HEK293 (cell line): Measurements from ENCODE around the gene BCLAF1.
A peak's percentile ranks its signal among the peaks of the same experiment; 100 is the strongest.

Experiments used
- CTCF ChIA-PET: fragments of 350-600 bp; formaldehyde crosslinking; extraction: SDS; loops from one replicate; lab custom pipeline; 2021; ENCODE audit warnings: antibody characterized with exemption; lab: Yijun Ruan, JAX
- POLR2A ChIA-PET: fragments of 300-600 bp; formaldehyde crosslinking; extraction: SDS; loops from one replicate; lab custom pipeline; 2020; ENCODE audit warnings: antibody characterized with exemption, inconsistent platforms; lab: Yijun Ruan, JAX
- H3K27ac ChIP-seq: fragments of 200-500 bp; sonication (Bioruptor generic); 2 replicates; pipeline ENCODE4 v1.5.1; 2014; ENCODE audit warnings: low read depth, low read length, control low read depth, inconsistent platforms; ENCODE audit errors: extremely low read depth
- H3K36me3 ChIP-seq, 2 experiments: fragments of 200-500 bp in 1 of 2; sonication (Bioruptor generic) in 1 of 2; 1 replicate in 1 of 2; 2 replicates in 1 of 2; pipeline ENCODE4 v1.5.1; 2014 to 2017; ENCODE audit warnings: inconsistent platforms in 2 of 2, low read length in 2 of 2; ENCODE audit not compliant: control insufficient read depth in 2 of 2, insufficient read depth in 1 of 2
- H3K4me1 ChIP-seq: fragments of 200-500 bp; sonication (Bioruptor generic); 2 replicates; pipeline ENCODE4 v1.5.1; 2014; ENCODE audit warnings: mild to moderate bottlenecking, low read length, inconsistent platforms; ENCODE audit not compliant: control insufficient read depth, insufficient read depth
- H3K4me3 ChIP-seq: 2 replicates; pipeline ENCODE4 v1.5.1; 2011; ENCODE audit warnings: low read depth, mild to moderate bottlenecking, control low read depth, low read length, moderate library complexity
- H3K9me3 ChIP-seq: fragments of 200-500 bp; sonication (Bioruptor generic); 2 replicates; pipeline ENCODE4 v1.5.1; 2014; ENCODE audit warnings: low read depth, low read length, inconsistent platforms; ENCODE audit not compliant: control insufficient read depth, insufficient read depth
- EGR2 ChIP-seq: fragments of 450-650 bp; formaldehyde crosslinking; IDR thresholded peaks from 2 replicates; pipeline ENCODE4 v1.5.1; 2016; ENCODE audit warnings: low read depth, missing biosample characterization, missing genetic modification characterization
- PRDM10 ChIP-seq: fragments of 450-650 bp; formaldehyde crosslinking; IDR thresholded peaks from 2 replicates; pipeline ENCODE4 v1.5.1; 2016; ENCODE audit warnings: missing biosample characterization, missing genetic modification characterization
- YY1 ChIP-seq: fragments of 450-650 bp; formaldehyde crosslinking; IDR thresholded peaks from 2 replicates; pipeline ENCODE4 v1.5.1; 2018; ENCODE audit warnings: missing biosample characterization, missing genetic modification characterization
- ZBTB17 ChIP-seq: fragments of 450-650 bp; formaldehyde crosslinking; IDR thresholded peaks from 2 replicates; pipeline ENCODE4 v1.5.1; 2016; ENCODE audit warnings: missing biosample characterization, missing genetic modification characterization
- ZBTB21 ChIP-seq: fragments of 450-650 bp; formaldehyde crosslinking; IDR thresholded peaks from 2 replicates; pipeline ENCODE4 v1.5.1; 2017; ENCODE audit warnings: missing biosample characterization, missing genetic modification characterization
- ZBTB7A ChIP-seq: fragments of 450-650 bp; formaldehyde crosslinking; IDR thresholded peaks from 2 replicates; pipeline ENCODE4 v1.5.1; 2016; ENCODE audit warnings: low read depth, missing biosample characterization, missing genetic modification characterization
- ZNF221 ChIP-seq: fragments of 450-650 bp; formaldehyde crosslinking; IDR thresholded peaks from 2 replicates; pipeline ENCODE4 v1.5.1; 2017; ENCODE audit warnings: missing biosample characterization, missing genetic modification characterization, borderline replicate concordance
- ZNF248 ChIP-seq: fragments of 450-650 bp; formaldehyde crosslinking; IDR thresholded peaks from 2 replicates; pipeline ENCODE4 v1.5.1; 2017; ENCODE audit warnings: missing biosample characterization, missing genetic modification characterization
- ZNF391 ChIP-seq: fragments of 450-650 bp; formaldehyde crosslinking; IDR thresholded peaks from 2 replicates; pipeline ENCODE4 v1.5.1; 2016; ENCODE audit warnings: low read depth, missing biosample characterization, missing genetic modification characterization, borderline replicate concordance
- ZNF398 ChIP-seq: fragments of 450-650 bp; formaldehyde crosslinking; IDR thresholded peaks from 2 replicates; pipeline ENCODE4 v1.5.1; 2017; ENCODE audit warnings: missing biosample characterization, missing genetic modification characterization
- ZNF404 ChIP-seq: fragments of 450-650 bp; formaldehyde crosslinking; IDR thresholded peaks from 2 replicates; pipeline ENCODE4 v1.5.1; 2017; ENCODE audit warnings: missing biosample characterization, missing genetic modification characterization
- ZNF510 ChIP-seq: fragments of 450-650 bp; formaldehyde crosslinking; IDR thresholded peaks from 2 replicates; pipeline ENCODE4 v1.5.1; 2018; ENCODE audit warnings: mild to moderate bottlenecking, missing genetic modification characterization, missing biosample characterization; ENCODE audit not compliant: insufficient replicate concordance
- ZNF548 ChIP-seq: fragments of 450-650 bp; formaldehyde crosslinking; IDR thresholded peaks from 2 replicates; pipeline ENCODE4 v1.5.1; 2016; ENCODE audit warnings: missing biosample characterization, missing genetic modification characterization
- ZNF596 ChIP-seq: fragments of 450-650 bp; IDR thresholded peaks from 2 replicates; pipeline ENCODE4 v1.5.0; 2018; ENCODE audit warnings: missing biosample characterization, mild to moderate bottlenecking, missing genetic modification characterization, moderate library complexity
- ZNF600 ChIP-seq: fragments of 450-650 bp; formaldehyde crosslinking; IDR thresholded peaks from 2 replicates; pipeline ENCODE4 v1.5.1; 2016; ENCODE audit warnings: missing biosample characterization, missing genetic modification characterization

The BCLAF1 gene

GRCh38 chr6:136230219-136230853 lies 59.3 kb downstream of the BCLAF1 start (continued):
- TF ChIP-seq PRDM10 (tag by site-specific recombination) (peak; percentile 7; the same call in 1 of the 2 replicates), ZNF600 (tag by site-specific recombination) (peak; percentile 90), ZBTB7A (tag by site-specific recombination) (no peak), ZNF391 (tag by site-specific recombination) (no peak), ZNF404 (tag by site-specific recombination) (no peak), ZNF510 (tag by site-specific recombination) (no peak), ZNF221 (no peak), EGR2 (tag by site-specific recombination) (no peak)

- Histone ChIP-seq H3K4me3 (no peak overlapping the region), H3K4me1 (no peaks in the 10 kb centered on the region), H3K27ac (no peak overlapping the region), H3K9me3 (no peaks in the 10 kb centered on the region), H3K36me3 (peaks cover 0 to 12% of the 10 kb centered on the region in 2 experiments; a peak in 2 of 3 replicates)
- TF ChIP-seq ZNF596 (tag by site-specific recombination): no peak
- TF ChIP-seq ZBTB21 (tag by site-specific recombination): no peak
- TF ChIP-seq ZNF248 (tag by site-specific recombination): no peak
- TF ChIP-seq ZNF398 (tag by site-specific recombination): no peak
- no peak for TF ChIP-seq YY1 (tag by site-specific recombination)
- CTCF ChIA-PET: interaction anchor here (0.6 to 1.8 kb wide), 3 partner anchors 293 to 1014 kb away, joined by 3 to 6 read pairs (median 3); no protein-coding TSS in a partner anchor
- POLR2A ChIA-PET: no interaction called here
These were observed 60.8 kb downstream of the BCLAF1 start for GRCh38 chr6:136228814-136229213.

GRCh38 chr6:136226674-136227377 lies 62.8 kb downstream of the BCLAF1 start:
- no peaks in the 10 kb centered on the region for H3K4me1 ChIP-seq
- no peak overlapping the region for H3K27ac ChIP-seq
- H3K9me3 ChIP-seq: no peaks in the 10 kb centered on the region
- POLR2A ChIA-PET: no interaction called here
- TF ChIP-seq ZBTB17 (0 out of 2 replicates have a peak, but pooled peaks have one; percentile 16), ZNF548 (no peak)
- CTCF ChIA-PET: interaction anchor here (0.6 to 2.8 kb wide), 106 partner anchors 8 to 1568 kb away, joined by 3 to 91 read pairs (median 4); partner anchors contain the start of genes MAP3K5, MAP7 and MTFR2
- H3K4me3 ChIP-seq: no peak overlapping the region
- H3K36me3 ChIP-seq: peaks cover 0 to 3% of the 10 kb centered on the region in 2 experiments; a peak in 2 of 3 replicates
